ENCODE results near the gene EMID1.

EMID1 gene

GRCh38 chr22:29269731-29270474, 64.2 kb downstream of the EMID1 start:
- Histone ChIP-seq H3K9ac (ENCODE audit: low read length) (peak overlapping the region; percentile 100), H3K27me3 (replicated peaks; ENCODE audit: control insufficient read depth, insufficient read depth, low read length) (no peaks in the 10 kb centered on the region), H3K9me3 (ENCODE audit: control insufficient read depth, low read length) (no peaks in the 10 kb centered on the region), H3K4me3 (ENCODE audit: low read length) (peak overlapping the region; percentile 98), H3K36me3 (ENCODE audit: control insufficient read depth, insufficient read depth, low read length, severe bottlenecking) (peaks cover 46% of the 10 kb centered on the region), H3K4me1 (ENCODE audit: control insufficient read depth, insufficient read depth, low read length) (peaks cover 68% of the 10 kb centered on the region)
- DNase-seq (ENCODE audit: low read depth) = peak; percentile 37

DNA sequence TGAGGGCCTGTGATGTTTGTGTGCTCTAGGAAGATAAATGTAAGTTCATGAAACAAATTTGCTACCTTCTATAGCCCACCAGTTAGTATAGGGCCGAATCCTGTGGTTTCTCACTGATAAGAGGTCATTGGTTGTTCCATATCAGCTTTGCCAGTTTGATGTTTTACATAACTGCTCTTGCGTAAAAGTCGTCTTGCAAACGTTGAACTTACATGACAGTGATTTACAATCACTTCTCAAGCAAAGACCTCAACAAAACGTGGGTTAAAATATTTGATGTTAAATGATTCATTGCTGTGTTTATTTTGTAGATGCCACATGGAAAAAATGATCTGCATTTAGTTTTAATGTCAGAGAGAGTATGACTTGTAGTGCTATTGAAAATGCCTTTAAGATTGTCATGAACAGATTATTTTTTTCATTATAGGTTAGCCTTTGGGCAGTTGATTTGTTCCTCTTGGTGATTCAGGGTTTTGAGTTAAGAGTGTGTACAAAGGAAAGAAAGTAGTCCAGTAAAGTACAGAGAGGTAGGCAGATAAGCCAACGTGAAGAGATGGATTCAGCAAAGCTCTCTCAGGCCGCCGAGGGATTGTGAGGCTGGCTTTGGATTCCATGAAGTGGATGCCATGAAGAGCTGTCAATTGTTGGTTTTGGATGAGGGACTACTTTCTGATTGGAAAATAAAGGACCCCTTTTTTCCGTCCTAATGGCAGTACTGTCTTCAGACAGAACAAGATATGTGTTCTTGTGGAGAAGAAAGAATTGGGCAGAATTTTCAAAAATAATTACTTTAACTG, 65.0 kb downstream of the EMID1 start:
- peaks cover 76% of the 10 kb centered on the region for H3K4me1 ChIP-seq (ENCODE audit: control insufficient read depth, insufficient read depth, low read length)
- no peaks in the 10 kb centered on the region for H3K9me3 ChIP-seq (ENCODE audit: control insufficient read depth, low read length)
- H3K36me3 ChIP-seq (ENCODE audit: control insufficient read depth, insufficient read depth, low read length, severe bottlenecking) = peaks cover 46% of the 10 kb centered on the region
- peak overlapping the region; percentile 100 for H3K9ac ChIP-seq (ENCODE audit: low read length)
- DNase-seq (ENCODE audit: low read depth) = peak; percentile 57
- no peaks in the 10 kb centered on the region for H3K27me3 ChIP-seq (replicated peaks; ENCODE audit: control insufficient read depth, insufficient read depth, low read length)
- peak overlapping the region; percentile 98 for H3K4me3 ChIP-seq (ENCODE audit: low read length)

- Histone ChIP-seq H3K9ac (ENCODE audit: low read length) (no peak overlapping the region), H3K4me1 (ENCODE audit: control insufficient read depth, insufficient read depth, low read length) (peaks cover 71% of the 10 kb centered on the region), H3K4me3 (ENCODE audit: low read length) (no peak overlapping the region), H3K36me3 (ENCODE audit: control insufficient read depth, insufficient read depth, low read length, severe bottlenecking) (peaks cover 65% of the 10 kb centered on the region), H3K27me3 (replicated peaks; ENCODE audit: control insufficient read depth, insufficient read depth, low read length) (no peaks in the 10 kb centered on the region), H3K9me3 (ENCODE audit: control insufficient read depth, low read length) (no peaks in the 10 kb centered on the region)
- DNase-seq (ENCODE audit: low read depth) = no peak
These were observed 66.9 kb downstream of the EMID1 start for GRCh38 chr22:29272624-29273023.

GRCh38 chr22:29275167-29275566, 69.5 kb downstream of the EMID1 start:
- Histone ChIP-seq H3K4me1 (ENCODE audit: control insufficient read depth, insufficient read depth, low read length) (peaks cover 61% of the 10 kb centered on the region), H3K36me3 (ENCODE audit: control insufficient read depth, insufficient read depth, low read length, severe bottlenecking) (peaks cover 84% of the 10 kb centered on the region), H3K9me3 (ENCODE audit: control insufficient read depth, low read length) (no peaks in the 10 kb centered on the region), H3K27me3 (replicated peaks; ENCODE audit: control insufficient read depth, insufficient read depth, low read length) (no peaks in the 10 kb centered on the region), H3K4me3 (ENCODE audit: low read length) (no peak overlapping the region), H3K9ac (ENCODE audit: low read length) (peak overlapping the region; percentile 24)
- no peak for DNase-seq (ENCODE audit: low read depth)

- peaks cover 53% of the 10 kb centered on the region for H3K4me1 ChIP-seq (ENCODE audit: control insufficient read depth, insufficient read depth, low read length)
- H3K36me3 ChIP-seq (ENCODE audit: control insufficient read depth, insufficient read depth, low read length, severe bottlenecking) = peaks cover 89% of the 10 kb centered on the region
- H3K4me3 ChIP-seq (ENCODE audit: low read length) = no peak overlapping the region
- H3K9me3 ChIP-seq (ENCODE audit: control insufficient read depth, low read length) = no peaks in the 10 kb centered on the region
- no peaks in the 10 kb centered on the region for H3K27me3 ChIP-seq (replicated peaks; ENCODE audit: control insufficient read depth, insufficient read depth, low read length)
- H3K9ac ChIP-seq (ENCODE audit: low read length) = peak overlapping the region; percentile 24
- DNase-seq (ENCODE audit: low read depth) = no peak
These were observed 70.3 kb downstream of the EMID1 start for GRCh38 chr22:29275819-29276565.

GRCh38 chr22:29277927-29278326, 72.2 kb downstream of the EMID1 start:
- peaks cover 96% of the 10 kb centered on the region for H3K36me3 ChIP-seq (ENCODE audit: control insufficient read depth, insufficient read depth, low read length, severe bottlenecking)
- H3K4me3 ChIP-seq (ENCODE audit: low read length) = no peak overlapping the region
- no peaks in the 10 kb centered on the region for H3K27me3 ChIP-seq (replicated peaks; ENCODE audit: control insufficient read depth, insufficient read depth, low read length)
- DNase-seq (ENCODE audit: low read depth) = no peak
- H3K9ac ChIP-seq (ENCODE audit: low read length) = no peak overlapping the region
- H3K4me1 ChIP-seq (ENCODE audit: control insufficient read depth, insufficient read depth, low read length) = peaks cover 34% of the 10 kb centered on the region
- H3K9me3 ChIP-seq (ENCODE audit: control insufficient read depth, low read length) = no peaks in the 10 kb centered on the region

GRCh38 chr22:29284196-29284595, 78.5 kb downstream of the EMID1 start:
- Histone ChIP-seq H3K27me3 (replicated peaks; ENCODE audit: control insufficient read depth, insufficient read depth, low read length) (no peaks in the 10 kb centered on the region), H3K9ac (ENCODE audit: low read length) (no peak overlapping the region), H3K9me3 (ENCODE audit: control insufficient read depth, low read length) (no peaks in the 10 kb centered on the region), H3K36me3 (ENCODE audit: control insufficient read depth, insufficient read depth, low read length, severe bottlenecking) (peaks cover 95% of the 10 kb centered on the region), H3K4me3 (ENCODE audit: low read length) (no peak overlapping the region), H3K4me1 (ENCODE audit: control insufficient read depth, insufficient read depth, low read length) (peaks cover 2% of the 10 kb centered on the region)
- no peak for DNase-seq (ENCODE audit: low read depth)

- no peaks in the 10 kb centered on the region for H3K27me3 ChIP-seq (replicated peaks; ENCODE audit: control insufficient read depth, insufficient read depth, low read length)
- H3K4me3 ChIP-seq (ENCODE audit: low read length) = no peak overlapping the region
- no peaks in the 10 kb centered on the region for H3K9me3 ChIP-seq (ENCODE audit: control insufficient read depth, low read length)
- DNase-seq (ENCODE audit: low read depth) = no peak
- no peak overlapping the region for H3K9ac ChIP-seq (ENCODE audit: low read length)
- peaks cover 99% of the 10 kb centered on the region for H3K36me3 ChIP-seq (ENCODE audit: control insufficient read depth, insufficient read depth, low read length, severe bottlenecking)
- H3K4me1 ChIP-seq (ENCODE audit: control insufficient read depth, insufficient read depth, low read length) = peaks cover 17% of the 10 kb centered on the region
These were observed 83.1 kb downstream of the EMID1 start for GRCh38 chr22:29288837-29289236.

DNA sequence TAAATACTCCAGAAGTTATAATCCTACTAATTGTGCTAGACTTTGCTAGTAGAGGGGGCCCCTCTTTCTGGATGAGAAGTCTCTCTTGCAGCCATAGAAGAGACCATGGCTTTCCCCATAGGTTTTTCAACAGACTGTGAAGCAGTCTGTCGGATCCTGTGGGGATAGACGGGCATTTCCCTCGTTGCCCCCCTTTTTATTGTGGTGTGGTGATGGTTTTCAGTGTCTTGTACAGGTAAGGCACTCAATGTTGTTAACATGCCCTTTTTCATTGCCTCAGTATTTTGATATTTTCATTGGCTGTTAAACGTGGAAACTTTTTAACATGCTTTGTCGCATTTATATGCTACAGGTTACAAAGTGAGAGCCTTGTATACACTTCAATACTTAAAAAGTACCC, 84.4 kb downstream of the EMID1 start:
- Histone ChIP-seq H3K36me3 (ENCODE audit: control insufficient read depth, insufficient read depth, low read length, severe bottlenecking) (peaks cover 100% of the 10 kb centered on the region), H3K9me3 (ENCODE audit: control insufficient read depth, low read length) (no peaks in the 10 kb centered on the region), H3K27me3 (replicated peaks; ENCODE audit: control insufficient read depth, insufficient read depth, low read length) (no peaks in the 10 kb centered on the region), H3K4me3 (ENCODE audit: low read length) (no peak overlapping the region), H3K9ac (ENCODE audit: low read length) (no peak overlapping the region), H3K4me1 (ENCODE audit: control insufficient read depth, insufficient read depth, low read length) (peaks cover 17% of the 10 kb centered on the region)
- DNase-seq (ENCODE audit: low read depth) = no peak

- H3K9ac ChIP-seq (ENCODE audit: low read length) = no peak overlapping the region
- peaks cover 17% of the 10 kb centered on the region for H3K4me1 ChIP-seq (ENCODE audit: control insufficient read depth, insufficient read depth, low read length)
- DNase-seq (ENCODE audit: low read depth) = no peak
- H3K9me3 ChIP-seq (ENCODE audit: control insufficient read depth, low read length) = no peaks in the 10 kb centered on the region
- no peaks in the 10 kb centered on the region for H3K27me3 ChIP-seq (replicated peaks; ENCODE audit: control insufficient read depth, insufficient read depth, low read length)
- no peak overlapping the region for H3K4me3 ChIP-seq (ENCODE audit: low read length)
- peaks cover 100% of the 10 kb centered on the region for H3K36me3 ChIP-seq (ENCODE audit: control insufficient read depth, insufficient read depth, low read length, severe bottlenecking)
These were observed 85.5 kb downstream of the EMID1 start for GRCh38 chr22:29291215-29291614.

- Histone ChIP-seq H3K4me3 (ENCODE audit: low read length) (no peak overlapping the region), H3K36me3 (ENCODE audit: control insufficient read depth, insufficient read depth, low read length, severe bottlenecking) (peaks cover 100% of the 10 kb centered on the region), H3K9ac (ENCODE audit: low read length) (no peak overlapping the region), H3K27me3 (replicated peaks; ENCODE audit: control insufficient read depth, insufficient read depth, low read length) (no peaks in the 10 kb centered on the region), H3K4me1 (ENCODE audit: control insufficient read depth, insufficient read depth, low read length) (peaks cover 17% of the 10 kb centered on the region), H3K9me3 (ENCODE audit: control insufficient read depth, low read length) (no peaks in the 10 kb centered on the region)
- no peak for DNase-seq (ENCODE audit: low read depth)
These were observed 86.7 kb downstream of the EMID1 start for GRCh38 chr22:29292379-29292778.
